Activated naive CD4-positive, alpha-beta T cell treated with Interleukin-2 at 50 U/mL for 16 hours (primary cell): ENCODE results near the gene HLA-DQA2.
"Not testable (repeated sequence)": the region's sequence is repeated elsewhere in the genome, so short reads cannot be mapped to it uniquely, and the experiment has no call there.

Experiments used
- DNase-seq: peaks from one replicate; pipeline ENCODE4 v3.0.0-alpha.2; 2020

HLA-DQA2 gene

GRCh38 chr6:32741031-32741960, at the start of gene HLA-DQA2:
Gene HLA-DQA2 (plus strand): TSS chr6:32741391. CDS start chr6:32741444, 53 bp downstream.
- no peak for DNase-seq

GRCh38 chr6:32692019-32692418, 49.2 kb upstream of the HLA-DQA2 start:
- DNase-seq: peak; percentile 50

GRCh38 chr6:32697031-32697430, 44.2 kb upstream of the HLA-DQA2 start:
- DNase-seq: no peak

- DNase-seq: peak; percentile 5
These were observed 40.7 kb upstream of the HLA-DQA2 start for GRCh38 chr6:32700391-32701040.

- no peak for DNase-seq
These were observed 37.8 kb upstream of the HLA-DQA2 start for GRCh38 chr6:32703347-32703746.

GRCh38 chr6:32705164-32705563, 36.0 kb upstream of the HLA-DQA2 start:
- DNase-seq: not testable (repeated sequence)

GRCh38 chr6:32709625-32710024, 31.6 kb upstream of the HLA-DQA2 start:
- no peak for DNase-seq

GRCh38 chr6:32713241-32713640, 27.9 kb upstream of the HLA-DQA2 start:
- DNase-seq: no peak

- DNase-seq: no peak
These were observed 24.8 kb upstream of the HLA-DQA2 start for GRCh38 chr6:32716396-32716795.

- no peak for DNase-seq
These were observed 22.3 kb upstream of the HLA-DQA2 start for GRCh38 chr6:32718879-32719278.

- DNase-seq: no peak
These were observed 3.1 kb upstream of the HLA-DQA2 start for GRCh38 chr6:32738126-32738525.

- no peak for DNase-seq
These were observed 1.2 kb downstream of the HLA-DQA2 start for GRCh38 chr6:32742374-32742773.

GRCh38 chr6:32744776-32745175, 3.6 kb downstream of the HLA-DQA2 start:
- no peak for DNase-seq

- not testable (repeated sequence) for DNase-seq
These were observed 4.5 kb downstream of the HLA-DQA2 start for GRCh38 chr6:32745649-32746048.

GRCh38 chr6:32752580-32752979, 11.4 kb downstream of the HLA-DQA2 start:
- DNase-seq: no peak

- DNase-seq: no peak
These were observed 18.5 kb downstream of the HLA-DQA2 start for GRCh38 chr6:32759669-32760068.

GRCh38 chr6:32761072-32761471, 19.9 kb downstream of the HLA-DQA2 start:
- DNase-seq: no peak

GRCh38 chr6:32761548-32761947, 20.4 kb downstream of the HLA-DQA2 start:
- no peak for DNase-seq

- DNase-seq: no peak
These were observed 22.2 kb downstream of the HLA-DQA2 start, which contains the start of gene HLA-DQB2 for GRCh38 chr6:32763421-32763820. Gene HLA-DQB2 (minus strand): TSS chr6:32763532. CDS start chr6:32763470, 62 bp downstream.

- DNase-seq: no peak
These were observed 22.9 kb downstream of the HLA-DQA2 start for GRCh38 chr6:32764048-32764447.

GRCh38 chr6:32772656-32773055, 31.5 kb downstream of the HLA-DQA2 start:
- no peak for DNase-seq

GRCh38 chr6:32774426-32774825, 33.2 kb downstream of the HLA-DQA2 start:
- DNase-seq: no peak

- DNase-seq: no peak
These were observed 33.9 kb downstream of the HLA-DQA2 start for GRCh38 chr6:32775071-32775470.

GRCh38 chr6:32779036-32779435, 37.8 kb downstream of the HLA-DQA2 start:
- no peak for DNase-seq
